Testis (tissue), 3 donors: ENCODE results near the gene BRAP. TPM values are rescaled to one million over a fixed set of nuclear protein-coding genes. Genes with fewer than 3 reads are reported as not detected.
A peak's percentile ranks its signal among the peaks of the same experiment; 100 is the strongest.

Experiments used
- DNase-seq: peaks from one replicate; pipeline ENCODE4 v3.0.0-alpha.2; 2019
- H3K27ac ChIP-seq, 2 donors: fragments of 200-600 bp; sonication (generic); one replicate each; pipeline ENCODE4 v1.5.1; 2019
- H3K27me3 ChIP-seq: fragments of 200-600 bp; sonication (generic); one replicate; pipeline ENCODE4 v1.5.1; 2019
- H3K36me3 ChIP-seq: fragments of 200-600 bp; sonication (generic); one replicate; pipeline ENCODE4 v1.5.1; 2017; ENCODE audit warnings: low read depth; ENCODE audit errors: missing control alignments
- H3K4me1 ChIP-seq: fragments of 200-600 bp; sonication (generic); one replicate; pipeline ENCODE4 v1.5.1; 2019
- H3K4me3 ChIP-seq, 2 donors: fragments of 200-600 bp; sonication (generic); one replicate each; pipeline ENCODE4 v1.5.1; 2017 to 2019
- H3K9me3 ChIP-seq: fragments of 200-600 bp; sonication (generic); one replicate; pipeline ENCODE4 v1.5.1; 2017
- POLR2A ChIP-seq: fragments of 450-650 bp; IDR thresholded peaks from one replicate; pipeline ENCODE4 v1.6.1; 2017; ENCODE audit warnings: antibody characterized with exemption, mild to moderate bottlenecking, moderate library complexity
- WGBS, 2 donors: methylation state at CpG; one replicate each; pipeline ENCODE4 v1.1.5; 2018; 5-methylcytosine and 5-hydroxymethylcytosine counted together
- intact Hi-C: fragments of 100-400 bp; cut with DNase I; formaldehyde crosslinking; loops from one replicate; pipeline ENCODE4 v1.15.1; 2023; ENCODE audit warnings: low total_unique reads
- polyA plus RNA-seq: library from polyadenylated mRNA; stranded (reverse); fragments of 350-450 nt; fragmentation: Illumina TruSeq; extraction: RNeasy Lipid Tissue Mini Kit (QIAGEN cat#74804); gene quantifications from one replicate; pipeline ENCODE4 v1.2.3, GENCODE V29; 2014; ENCODE audit warnings: low read depth, low replicate concordance; ENCODE audit not compliant: insufficient read depth
- total RNA-seq, 2 donors: library from RNA; depleted of rRNA; stranded (reverse); fragments of >200 nt; gene quantifications; one replicate each; pipeline ENCODE4 v1.2.3, GENCODE V29; 2016
- TF ChIP-seq, protein P1 (sequence below), 3 experiments: fragments of 450-650 bp in 2 of 3; fragments of 200-600 bp in 1 of 3; sonication (generic) in 1 of 3; IDR thresholded peaks; one replicate each; pipeline ENCODE4 v1.5.1; 2016 to 2019; ENCODE audit warnings: antibody characterized with exemption in 3 of 3, mild to moderate bottlenecking in 2 of 3, moderate library complexity in 1 of 3

Gene BRAP
- total and polyA plus RNA-seq, 3 donors from 2014 or later: 71.4 to 167 (median 99.1) TPM

DNA sequence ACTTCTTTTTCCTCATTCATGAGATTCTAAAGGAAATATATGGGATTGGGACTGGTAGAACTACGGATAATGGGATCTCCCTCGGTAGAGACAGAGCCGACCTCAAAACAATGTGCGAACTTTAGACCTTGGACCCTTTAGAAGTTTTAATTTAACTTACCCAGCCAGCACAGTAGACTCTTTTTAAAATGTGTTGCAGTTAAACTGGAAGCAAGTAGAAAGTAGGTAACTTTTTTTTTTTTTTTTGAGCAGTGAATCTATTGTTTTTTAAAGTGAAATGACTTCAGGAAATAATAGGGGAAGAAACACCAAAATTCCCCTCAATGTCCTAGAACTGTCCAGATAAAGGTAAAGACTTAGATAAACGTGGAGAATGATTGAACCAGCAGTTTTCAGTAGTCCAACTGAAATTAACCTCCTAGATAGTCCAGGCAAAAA, 85.5 kb downstream of the BRAP start:
- intact Hi-C loops: no loop called here
- DNase-seq: no peak

DNA sequence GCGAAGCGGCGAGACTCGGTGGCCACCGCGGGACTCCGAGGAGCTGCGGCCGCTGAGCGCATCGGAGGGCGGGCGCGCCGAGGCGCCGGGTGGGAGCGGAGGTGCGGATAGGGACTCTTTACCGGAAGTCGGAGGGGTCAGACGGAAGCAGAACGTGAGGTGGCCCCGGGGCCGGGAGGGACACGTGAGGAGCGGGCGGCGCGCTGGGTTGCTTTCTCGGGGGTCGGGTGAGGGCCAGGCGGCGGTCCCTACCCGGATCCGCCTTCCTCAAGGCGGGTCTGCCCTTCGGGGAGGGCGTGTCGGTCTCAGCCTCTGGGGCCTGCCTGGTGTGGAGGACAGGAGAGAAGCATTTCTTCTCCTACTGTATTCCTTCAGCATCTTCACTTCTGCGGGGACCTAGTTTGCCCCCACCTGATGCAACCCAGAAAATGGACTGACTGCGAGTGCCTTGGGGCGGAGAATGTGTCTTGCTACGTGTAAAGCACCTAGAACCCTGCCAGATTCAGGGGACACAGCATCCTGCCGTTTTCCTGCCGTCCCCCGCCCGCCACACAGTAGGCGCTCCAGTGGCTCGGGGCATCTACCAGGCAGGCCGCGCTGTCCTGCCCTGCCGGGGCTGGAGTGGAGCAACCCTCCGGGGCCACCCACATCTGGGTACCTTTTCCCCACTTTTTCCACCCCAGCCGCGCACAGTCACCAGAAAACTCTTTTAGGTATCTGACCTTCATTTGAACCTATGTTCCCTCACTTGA, 86.1 kb downstream of the BRAP start:
- Histone ChIP-seq H3K4me3 (peak overlapping the region; percentile 82 to 92), H3K9me3 (no peaks in the 10 kb centered on the region), H3K27me3 (no peaks in the 10 kb centered on the region), H3K36me3 (no peaks in the 10 kb centered on the region), H3K27ac (peak overlapping the region; percentile 93 to 97), H3K4me1 (peaks cover 31% of the 10 kb centered on the region)
- TF ChIP-seq, protein P1, sequence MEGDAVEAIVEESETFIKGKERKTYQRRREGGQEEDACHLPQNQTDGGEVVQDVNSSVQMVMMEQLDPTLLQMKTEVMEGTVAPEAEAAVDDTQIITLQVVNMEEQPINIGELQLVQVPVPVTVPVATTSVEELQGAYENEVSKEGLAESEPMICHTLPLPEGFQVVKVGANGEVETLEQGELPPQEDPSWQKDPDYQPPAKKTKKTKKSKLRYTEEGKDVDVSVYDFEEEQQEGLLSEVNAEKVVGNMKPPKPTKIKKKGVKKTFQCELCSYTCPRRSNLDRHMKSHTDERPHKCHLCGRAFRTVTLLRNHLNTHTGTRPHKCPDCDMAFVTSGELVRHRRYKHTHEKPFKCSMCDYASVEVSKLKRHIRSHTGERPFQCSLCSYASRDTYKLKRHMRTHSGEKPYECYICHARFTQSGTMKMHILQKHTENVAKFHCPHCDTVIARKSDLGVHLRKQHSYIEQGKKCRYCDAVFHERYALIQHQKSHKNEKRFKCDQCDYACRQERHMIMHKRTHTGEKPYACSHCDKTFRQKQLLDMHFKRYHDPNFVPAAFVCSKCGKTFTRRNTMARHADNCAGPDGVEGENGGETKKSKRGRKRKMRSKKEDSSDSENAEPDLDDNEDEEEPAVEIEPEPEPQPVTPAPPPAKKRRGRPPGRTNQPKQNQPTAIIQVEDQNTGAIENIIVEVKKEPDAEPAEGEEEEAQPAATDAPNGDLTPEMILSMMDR (IDR thresholded peaks at IDR 0.05): no peak
- no peak for TF ChIP-seq POLR2A
- peak; percentile 93 for DNase-seq
- intact Hi-C loops: no loop called here
- WGBS, 2 donors: 0 to 1% methylated on average over 30 to 54 of the region's 56 CpGs

More for the DNA sequence above, 85.5 kb downstream of the BRAP start:
- Histone ChIP-seq H3K27ac (peak overlapping the region; percentile 93 to 97), H3K4me1 (peaks cover 25% of the 10 kb centered on the region), H3K36me3 (no peaks in the 10 kb centered on the region), H3K9me3 (no peaks in the 10 kb centered on the region), H3K27me3 (no peaks in the 10 kb centered on the region), H3K4me3 (peak overlapping the region; percentile 82 to 92)
- TF ChIP-seq, protein P1 (IDR thresholded peaks at IDR 0.05): no peak
- no peak for TF ChIP-seq POLR2A
- WGBS, 2 donors: 3 to 5% methylated on average over 5 of the region's 5 CpGs

DNA sequence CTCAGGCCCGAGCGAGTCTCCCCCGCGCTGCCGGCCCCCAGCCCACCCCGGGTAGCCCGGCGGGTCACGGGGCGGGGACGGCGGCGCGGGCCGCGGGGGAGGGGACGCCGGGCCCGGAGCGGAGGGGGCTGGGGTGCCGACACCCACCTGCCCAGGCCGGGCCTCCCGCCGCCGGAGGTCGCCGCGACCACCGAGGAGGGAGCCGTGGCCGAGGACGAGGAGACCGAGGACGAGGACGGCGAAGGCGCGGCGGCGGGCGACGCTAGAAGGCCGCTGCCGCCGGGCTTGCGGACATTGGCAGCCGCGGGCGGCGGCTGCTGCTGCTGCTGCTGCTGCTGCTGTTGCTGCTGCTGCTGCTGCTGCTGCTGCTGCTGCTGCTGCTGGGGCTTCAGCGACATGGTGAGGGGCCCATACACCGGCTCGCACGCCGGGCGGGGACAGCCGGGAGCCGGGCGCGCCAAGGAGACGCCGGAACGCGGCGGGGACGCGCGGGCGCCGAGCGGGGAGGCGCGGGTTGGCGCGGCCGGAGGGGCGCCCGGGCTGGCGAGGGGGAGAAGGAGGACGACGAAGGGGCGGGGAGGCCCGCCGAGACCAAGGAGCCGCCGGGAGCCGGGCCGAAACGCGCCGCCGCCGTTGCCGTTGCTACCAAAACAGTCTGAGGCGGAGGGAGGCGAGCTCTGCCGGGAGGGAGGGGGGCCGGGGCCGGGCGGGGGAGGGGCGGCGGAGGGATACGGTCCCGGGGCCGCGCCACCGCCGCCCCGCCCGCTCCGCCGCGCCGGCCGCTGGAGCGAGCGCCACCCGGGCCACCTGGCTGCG, 86.9 kb downstream of the BRAP start, which contains the start of gene ATXN2:
Gene ATXN2, minus strand, starts transcription at position 679 of the 816 bp plus-strand sequence. Its CDS starts 281 bp downstream, at position 398.
- Histone ChIP-seq H3K27me3 (no peaks in the 10 kb centered on the region), H3K27ac (peak within 1 kb of the TSS; percentile 93 to 97), H3K4me1 (peaks cover 39% of the 10 kb centered on the region), H3K4me3 (peak within 1 kb of the TSS; percentile 82 to 92), H3K9me3 (no peaks in the 10 kb centered on the region), H3K36me3 (no peaks in the 10 kb centered on the region)
- 1% methylated on average over 52 of the region's 119 CpGs; no CpG with 5 or more reads in 1 of the 2 donors for WGBS, 2 donors
- TF ChIP-seq, protein P1 (IDR thresholded peaks at IDR 0.05): no peak
- no peak for TF ChIP-seq POLR2A
- DNase-seq: peak; percentile 71
- intact Hi-C loops: no loop called here

DNA sequence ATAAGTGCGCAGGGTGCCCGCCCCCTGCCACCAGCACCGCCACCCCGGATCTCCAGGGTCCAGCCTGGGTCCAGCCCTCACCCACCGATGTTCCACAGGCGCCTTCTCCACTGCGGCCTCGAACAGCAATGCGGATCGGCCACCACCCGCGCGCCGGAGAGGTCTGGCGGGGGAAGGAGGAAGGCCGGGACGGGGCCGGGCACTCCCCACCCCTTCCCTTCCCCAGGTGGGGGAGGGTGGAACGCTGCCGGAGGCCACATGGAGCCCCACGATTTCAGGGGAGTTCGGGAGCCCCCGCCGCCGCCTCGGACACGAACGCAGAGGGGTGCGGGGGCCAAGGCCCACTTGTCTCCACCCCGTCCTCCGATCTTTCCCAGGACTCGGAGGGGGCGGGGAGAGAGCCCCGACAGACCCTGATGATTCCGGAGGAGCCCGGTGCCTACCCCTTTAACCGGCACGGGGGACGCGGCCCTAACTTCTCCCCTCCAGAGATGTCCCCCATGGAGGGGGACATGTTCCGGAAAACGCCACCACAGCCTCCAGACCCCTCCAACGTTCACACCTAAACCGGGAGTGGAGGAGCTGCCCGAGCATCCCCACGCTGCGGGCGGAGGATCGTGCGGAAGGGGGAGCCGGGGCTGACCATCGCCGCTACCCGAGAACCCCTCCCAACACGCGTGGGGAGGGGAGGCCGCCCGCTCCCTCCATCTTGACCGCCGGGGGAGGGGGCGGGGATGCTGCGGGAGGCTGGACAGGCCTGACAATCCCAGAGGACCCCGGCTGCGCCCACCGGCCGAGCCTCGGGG, 87.7 kb downstream of the BRAP start:
- intact Hi-C loops: no loop called here
- Histone ChIP-seq H3K27ac (peak overlapping the region; percentile 93 to 97), H3K4me1 (peaks cover 40% of the 10 kb centered on the region), H3K36me3 (no peaks in the 10 kb centered on the region), H3K4me3 (peak overlapping the region; percentile 82 to 92), H3K9me3 (no peaks in the 10 kb centered on the region), H3K27me3 (no peaks in the 10 kb centered on the region)
- 0% methylated on average over 9 to 45 of the region's 67 CpGs for WGBS, 2 donors
- TF ChIP-seq, protein P1 (IDR thresholded peaks at IDR 0.05): no peak
- no peak for TF ChIP-seq POLR2A
- DNase-seq: peak; percentile 54
